NB4 (cell line): ENCODE measurements around the gene SPATA2.

Experiments used
- DNase-seq: peaks from one replicate; pipeline ENCODE4 v3.0.0; 2010; ENCODE audit warnings: low read depth
- H3K4me3 ChIP-seq: one replicate; pipeline ENCODE4 v1.5.1; 2011; ENCODE audit warnings: mild to moderate bottlenecking, low read depth, low read length, moderate library complexity
- CTCF ChIP-seq: IDR thresholded peaks from one replicate; pipeline ENCODE4 v1.5.1; 2012; ENCODE audit warnings: low read depth, low read length
- MAX ChIP-seq: IDR thresholded peaks from 2 replicates; pipeline ENCODE4 v1.6.1; 2011; ENCODE audit warnings: low read depth, low read length
- MYC ChIP-seq: IDR thresholded peaks from 2 replicates; pipeline ENCODE4 v1.6.1; 2011; ENCODE audit warnings: low read depth, low read length
- POLR2A ChIP-seq: IDR thresholded peaks from 2 replicates; pipeline ENCODE4 v1.6.1; 2011; ENCODE audit warnings: mild to moderate bottlenecking; ENCODE audit not compliant: insufficient read length; ENCODE audit errors: extremely low read depth

The SPATA2 gene

DNA sequence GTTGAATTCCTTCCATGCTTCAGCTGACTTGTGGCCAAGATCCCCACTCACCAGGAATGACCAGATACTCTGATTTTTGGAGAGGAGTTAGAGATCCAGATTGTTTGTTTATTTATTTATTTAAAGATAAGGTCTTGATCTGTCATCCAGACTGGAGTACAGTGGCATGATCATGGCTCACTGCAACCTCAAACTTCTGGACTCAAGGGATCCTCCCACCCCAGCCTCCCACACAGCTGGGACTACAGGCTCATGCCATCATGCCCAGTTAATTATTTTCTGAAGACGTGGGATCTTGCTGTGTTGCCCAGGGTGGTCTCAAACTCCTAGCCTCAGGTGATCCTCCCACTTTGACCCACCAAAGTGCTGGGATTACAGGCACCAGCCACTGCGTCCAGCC is 4.1 kb upstream of the SPATA2 start:
- TF ChIP-seq MAX (no peak), CTCF (no peak), POLR2A (no peak), MYC (no peak)
- no peak for DNase-seq
- H3K4me3 ChIP-seq = no peak overlapping the region

DNA sequence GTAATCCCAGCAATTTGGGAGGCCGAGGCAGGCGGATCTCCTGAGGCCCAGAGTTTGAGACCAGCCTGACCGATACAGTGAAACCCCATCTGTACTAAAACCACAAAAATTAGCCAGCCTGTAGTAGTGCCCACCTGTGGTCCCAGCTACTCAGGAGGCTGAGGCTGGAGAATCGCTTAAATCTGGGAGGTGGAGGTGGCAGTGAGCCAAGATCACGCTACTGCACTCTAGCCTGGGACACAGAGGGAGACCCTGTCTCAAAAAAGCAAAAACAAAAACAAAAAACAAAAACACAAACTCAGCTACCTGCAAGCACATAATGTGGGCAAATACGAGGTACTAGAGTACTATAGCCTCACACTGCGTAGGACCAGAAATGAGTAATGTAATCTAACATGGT is 3.7 kb upstream of the SPATA2 start:
- DNase-seq = no peak
- TF ChIP-seq POLR2A (no peak), CTCF (no peak), MAX (no peak), MYC (no peak)
- H3K4me3 ChIP-seq = no peak overlapping the region

DNA sequence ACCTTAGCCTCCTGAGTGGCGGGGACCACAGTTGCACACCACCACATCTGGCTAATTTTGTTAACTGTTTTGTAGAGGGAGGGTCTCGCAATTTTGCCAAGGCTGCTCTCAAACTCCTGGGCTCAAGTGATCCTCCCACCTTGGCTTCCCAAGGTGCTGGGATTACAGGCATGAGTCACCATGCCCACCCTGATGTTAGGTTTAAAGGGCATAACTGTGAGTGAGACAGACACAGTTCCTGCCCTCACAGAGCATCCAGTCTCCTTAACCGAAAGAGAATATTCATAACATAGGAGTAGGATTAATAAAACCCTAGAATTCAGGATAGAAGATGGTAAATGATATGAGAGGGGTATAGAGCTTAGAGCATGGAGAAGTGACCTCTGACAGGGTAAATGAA is 3.1 kb upstream of the SPATA2 start:
- TF ChIP-seq POLR2A (no peak), CTCF (no peak), MAX (no peak), MYC (no peak)
- no peak overlapping the region for H3K4me3 ChIP-seq
- no peak for DNase-seq

DNA sequence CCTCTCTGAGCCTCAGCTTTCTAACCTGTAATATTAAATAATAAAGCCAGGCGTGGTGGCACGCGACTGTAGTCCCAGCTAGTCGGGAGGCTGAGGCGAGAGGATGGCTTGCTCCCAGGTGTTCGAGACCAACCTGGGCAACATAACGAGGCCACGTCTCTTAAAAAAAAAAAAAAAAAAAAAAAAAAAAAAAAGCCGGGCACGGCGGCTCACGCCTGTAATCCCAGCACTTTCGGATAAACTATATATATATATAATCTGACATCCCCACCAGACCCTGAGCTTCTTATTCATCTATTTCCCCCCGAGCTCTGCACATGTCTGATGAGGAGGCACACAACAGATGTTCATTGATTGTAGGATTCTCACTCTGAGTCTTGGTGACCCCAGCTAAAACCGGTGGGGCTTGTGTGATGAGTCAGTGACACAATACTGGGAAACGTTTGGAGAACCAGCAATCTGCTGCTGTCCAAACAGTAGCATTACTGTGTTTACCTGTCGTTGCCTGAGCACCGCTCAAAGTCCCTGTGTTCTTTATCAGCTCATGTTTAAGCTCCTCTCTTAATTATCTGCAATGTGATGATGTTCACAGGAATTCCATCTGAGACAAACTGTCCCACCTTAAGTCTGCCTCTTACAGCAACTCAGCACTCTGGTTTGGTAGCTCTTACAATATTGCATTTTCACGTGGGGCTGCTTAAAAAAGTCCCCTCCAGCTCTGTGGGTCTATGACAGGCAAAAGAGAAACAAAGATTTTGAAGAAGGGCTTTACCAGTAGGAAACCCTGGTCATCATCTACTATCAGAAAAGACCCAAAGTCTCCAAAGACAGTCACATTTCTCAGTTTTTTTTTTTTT is 1.0 kb upstream of the SPATA2 start:
- H3K4me3 ChIP-seq = peak overlapping the region; percentile 96
- DNase-seq = no peak
- no peak for TF ChIP-seq MAX
- no peak for TF ChIP-seq CTCF
- TF ChIP-seq POLR2A = no peak
- no peak for TF ChIP-seq MYC

GRCh38 chr20:49915118-49915379 is 280 bp downstream of the SPATA2 start:
- H3K4me3 ChIP-seq = peak overlapping the region; percentile 96
- TF ChIP-seq CTCF (no peak), POLR2A (no peak), MAX (no peak), MYC (no peak)
- DNase-seq = no peak
